ENCODE measurements around the gene FLRT1. TPM values are rescaled to one million over a fixed set of nuclear protein-coding genes. Genes with fewer than 3 reads are reported as not detected.

Gene FLRT1
- total RNA-seq, 1 donor from 2014 or later = not detected

- peaks cover 11% of the 10 kb centered on the region for H3K27me3 Mint-ChIP-seq (ENCODE audit: unreplicated experiment)
- no peak overlapping the region for H3K4me3 Mint-ChIP-seq (ENCODE audit: unreplicated experiment)
- no peaks in the 10 kb centered on the region for H3K4me1 Mint-ChIP-seq (ENCODE audit: unreplicated experiment)
- no peak overlapping the region for H3K27ac Mint-ChIP-seq (ENCODE audit: unreplicated experiment)
- H3K36me3 Mint-ChIP-seq (ENCODE audit: low read depth, unreplicated experiment) = no peaks in the 10 kb centered on the region
- no peak for TF ChIP-seq CTCF (IDR thresholded peaks at IDR 0.05; ENCODE audit: unreplicated experiment)
- DNase-seq (ENCODE audit: low spot score) = no peak
- H3K9me3 Mint-ChIP-seq (ENCODE audit: unreplicated experiment) = no peaks in the 10 kb centered on the region
Observed at GRCh38 chr11:64014356-64014755, 21.4 kb upstream of the FLRT1 start.

- Mint-ChIP-seq H3K9me3 (ENCODE audit: unreplicated experiment) (no peaks in the 10 kb centered on the region), H3K27ac (ENCODE audit: unreplicated experiment) (no peak overlapping the region), H3K36me3 (ENCODE audit: low read depth, unreplicated experiment) (no peaks in the 10 kb centered on the region), H3K27me3 (ENCODE audit: unreplicated experiment) (peaks cover 8% of the 10 kb centered on the region), H3K4me3 (ENCODE audit: unreplicated experiment) (no peak overlapping the region), H3K4me1 (ENCODE audit: unreplicated experiment) (no peaks in the 10 kb centered on the region)
- TF ChIP-seq CTCF (IDR thresholded peaks at IDR 0.05; ENCODE audit: unreplicated experiment) = no peak
- no peak for DNase-seq (ENCODE audit: low spot score)
Observed at GRCh38 chr11:64015510-64015909, 20.2 kb upstream of the FLRT1 start.

GRCh38 chr11:64015935-64016845, 19.5 kb upstream of the FLRT1 start:
- H3K4me3 Mint-ChIP-seq (ENCODE audit: unreplicated experiment) = no peak overlapping the region
- H3K9me3 Mint-ChIP-seq (ENCODE audit: unreplicated experiment) = no peaks in the 10 kb centered on the region
- no peak overlapping the region for H3K27ac Mint-ChIP-seq (ENCODE audit: unreplicated experiment)
- TF ChIP-seq CTCF (IDR thresholded peaks at IDR 0.05; ENCODE audit: unreplicated experiment) = no peak
- peaks cover 8% of the 10 kb centered on the region for H3K27me3 Mint-ChIP-seq (ENCODE audit: unreplicated experiment)
- no peaks in the 10 kb centered on the region for H3K4me1 Mint-ChIP-seq (ENCODE audit: unreplicated experiment)
- no peak for DNase-seq (ENCODE audit: low spot score)
- H3K36me3 Mint-ChIP-seq (ENCODE audit: low read depth, unreplicated experiment) = no peaks in the 10 kb centered on the region

GRCh38 chr11:64017945-64018224, 17.8 kb upstream of the FLRT1 start:
- TF ChIP-seq CTCF (IDR thresholded peaks at IDR 0.05; ENCODE audit: unreplicated experiment) = no peak
- no peak overlapping the region for H3K27ac Mint-ChIP-seq (ENCODE audit: unreplicated experiment)
- H3K4me1 Mint-ChIP-seq (ENCODE audit: unreplicated experiment) = no peaks in the 10 kb centered on the region
- no peak overlapping the region for H3K4me3 Mint-ChIP-seq (ENCODE audit: unreplicated experiment)
- no peaks in the 10 kb centered on the region for H3K36me3 Mint-ChIP-seq (ENCODE audit: low read depth, unreplicated experiment)
- H3K9me3 Mint-ChIP-seq (ENCODE audit: unreplicated experiment) = no peaks in the 10 kb centered on the region
- H3K27me3 Mint-ChIP-seq (ENCODE audit: unreplicated experiment) = peaks cover 10% of the 10 kb centered on the region
- no peak for DNase-seq (ENCODE audit: low spot score)

GRCh38 chr11:64018310-64018709, 17.4 kb upstream of the FLRT1 start:
- no peak for TF ChIP-seq CTCF (IDR thresholded peaks at IDR 0.05; ENCODE audit: unreplicated experiment)
- no peak overlapping the region for H3K4me3 Mint-ChIP-seq (ENCODE audit: unreplicated experiment)
- H3K4me1 Mint-ChIP-seq (ENCODE audit: unreplicated experiment) = no peaks in the 10 kb centered on the region
- peaks cover 10% of the 10 kb centered on the region for H3K27me3 Mint-ChIP-seq (ENCODE audit: unreplicated experiment)
- no peaks in the 10 kb centered on the region for H3K36me3 Mint-ChIP-seq (ENCODE audit: low read depth, unreplicated experiment)
- H3K27ac Mint-ChIP-seq (ENCODE audit: unreplicated experiment) = no peak overlapping the region
- DNase-seq (ENCODE audit: low spot score) = no peak
- no peaks in the 10 kb centered on the region for H3K9me3 Mint-ChIP-seq (ENCODE audit: unreplicated experiment)
